Activated CD8-positive, alpha-beta T cell treated with anti-CD3 and anti-CD28 coated beads, Interleukin-2, amount 10 ng/mL, durations not matched to agents 7 days and 5 days (primary cell): Measurements from ENCODE around the gene DNAH8. TPM values are rescaled to one million over a fixed set of nuclear protein-coding genes. Genes with fewer than 3 reads are reported as not detected.
A peak's percentile ranks its signal among the peaks of the same experiment; 100 is the strongest.

Experiments
- ATAC-seq: fragments of 150-1000 bp; cut with Tn5 transposase; one replicate; pipeline ENCODE4 v1.10.0; 2021; ENCODE audit warnings: moderate library complexity
- CTCF ChIA-PET: fragments of 350-600 bp; sonication (Branson Sonifier 250); formaldehyde crosslinking; loops from one replicate; lab custom pipeline; 2021; ENCODE audit warnings: antibody characterized with exemption; lab: Charles Lee
- POLR2A ChIA-PET: fragments of 350-600 bp; sonication (Branson Sonifier 250); formaldehyde crosslinking; loops from one replicate; lab custom pipeline; 2021; ENCODE audit warnings: antibody characterized with exemption; lab: Charles Lee
- DNase-seq: peaks from one replicate; pipeline ENCODE4 v3.0.0-alpha.2; 2020
- H3K27ac Mint-ChIP-seq: one replicate; pipeline ENCODE4 v1.8.0; 2021; ENCODE audit warnings: mild to moderate bottlenecking, mixed read lengths
- H3K27me3 Mint-ChIP-seq: one replicate; pipeline ENCODE4 v1.8.0; 2021; ENCODE audit warnings: low read depth, mixed read lengths
- H3K36me3 Mint-ChIP-seq: one replicate; pipeline ENCODE4 v1.8.0; 2021; ENCODE audit warnings: low read depth, mixed read lengths
- H3K4me1 Mint-ChIP-seq: one replicate; pipeline ENCODE4 v1.8.0; 2021; ENCODE audit warnings: low read depth, mixed read lengths
- H3K4me3 Mint-ChIP-seq: one replicate; pipeline ENCODE4 v1.8.0; 2021; ENCODE audit warnings: mild to moderate bottlenecking, mixed read lengths
- H3K9me3 Mint-ChIP-seq: one replicate; pipeline ENCODE4 v1.8.0; 2022; ENCODE audit warnings: mixed read lengths; ENCODE audit not compliant: insufficient read depth
- total RNA-seq, 2 experiments: library from RNA; stranded (reverse); gene quantifications; one replicate each; pipeline ENCODE4 v1.2.3, GENCODE V29; 2021

The DNAH8 gene
- total RNA-seq, 2 experiments from 2014 or later = not detected

DNA sequence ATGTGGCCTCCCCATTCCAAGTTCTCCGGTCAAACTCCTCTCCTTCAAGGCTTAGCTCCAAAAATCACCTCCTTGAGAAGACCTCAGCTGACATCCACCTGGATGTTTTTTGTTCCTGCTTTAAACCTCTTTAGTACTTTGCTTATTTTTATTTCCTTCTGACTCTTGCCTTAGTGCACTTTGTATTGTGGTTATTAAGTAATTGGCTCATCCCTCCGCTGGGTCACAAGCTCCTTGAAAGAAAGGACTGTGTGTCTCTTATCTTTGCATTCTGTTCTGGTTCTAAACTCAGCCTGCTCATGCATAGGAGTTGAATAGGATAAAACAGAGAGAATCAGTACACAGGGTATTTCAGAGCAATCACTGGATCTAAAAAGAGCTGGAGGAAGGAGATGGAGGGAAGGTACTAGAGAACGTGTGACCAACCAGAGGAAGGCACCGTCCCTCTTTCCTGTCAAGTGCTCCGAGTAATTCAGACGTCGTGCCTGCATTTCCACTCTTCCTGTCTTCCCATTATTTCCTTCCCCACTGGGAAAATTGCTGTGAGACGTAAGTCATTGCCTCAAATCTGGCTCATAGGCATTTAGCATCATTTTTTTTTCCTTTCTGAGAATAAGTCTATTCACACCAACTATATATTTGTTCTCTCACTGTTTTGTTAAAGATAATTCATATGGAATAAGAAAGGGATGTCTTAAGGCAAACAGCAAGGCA lies 273.8 kb downstream of the DNAH8 start:
- POLR2A ChIA-PET = interaction anchor here (0.5 kb wide), 1 partner anchor 275 kb away, joined by 3 read pairs; no protein-coding TSS in a partner anchor
- ATAC-seq = no peak
- Mint-ChIP-seq H3K36me3 (no peaks in the 10 kb centered on the region), H3K4me1 (no peaks in the 10 kb centered on the region), H3K27ac (no peak overlapping the region), H3K27me3 (peaks cover 12% of the 10 kb centered on the region), H3K9me3 (no peaks in the 10 kb centered on the region), H3K4me3 (no peak overlapping the region)
- CTCF ChIA-PET = interaction anchor here (2.0 kb wide), 1 partner anchor 8 kb away, joined by 7 read pairs; no protein-coding TSS in a partner anchor
- no peak for DNase-seq

DNA sequence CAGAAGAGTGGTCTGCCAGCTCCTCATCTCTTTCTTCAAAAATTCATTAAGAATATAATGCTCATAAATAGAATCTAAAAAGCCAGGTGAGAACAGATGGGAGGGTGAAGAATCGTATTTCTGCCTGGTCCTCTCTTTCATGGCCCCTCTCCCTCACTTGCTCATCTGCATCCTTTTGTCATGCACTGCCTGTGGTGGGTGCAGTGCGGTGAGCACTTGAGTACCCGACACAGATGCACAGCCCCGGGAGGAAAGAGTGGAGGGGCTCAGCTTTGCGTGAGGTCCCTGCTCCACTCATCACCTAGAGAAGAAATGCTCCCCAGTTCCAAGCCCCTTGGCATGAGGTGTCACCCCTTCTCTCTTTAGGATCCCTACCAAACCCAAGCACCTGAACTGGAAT lies 275.4 kb downstream of the DNAH8 start:
- no peak overlapping the region for H3K27ac Mint-ChIP-seq
- peaks cover 12% of the 10 kb centered on the region for H3K27me3 Mint-ChIP-seq
- ChIA-PET CTCF (no interaction called here), POLR2A (no interaction called here)
- no peak overlapping the region for H3K4me3 Mint-ChIP-seq
- H3K9me3 Mint-ChIP-seq = no peaks in the 10 kb centered on the region
- no peaks in the 10 kb centered on the region for H3K4me1 Mint-ChIP-seq
- H3K36me3 Mint-ChIP-seq = no peaks in the 10 kb centered on the region
- no peak for ATAC-seq
- no peak for DNase-seq

GRCh38 chr6:38996676-38997075 lies 281.6 kb downstream of the DNAH8 start:
- Mint-ChIP-seq H3K4me1 (no peaks in the 10 kb centered on the region), H3K27ac (no peak overlapping the region), H3K4me3 (no peak overlapping the region), H3K36me3 (no peaks in the 10 kb centered on the region), H3K9me3 (no peaks in the 10 kb centered on the region), H3K27me3 (peaks cover 40% of the 10 kb centered on the region)
- ChIA-PET POLR2A (no interaction called here), CTCF (interaction anchor here (0.9 to 3.2 kb wide), 17 partner anchors 8 to 313 kb away, joined by 3 to 20 read pairs (median 4); no protein-coding TSS in a partner anchor)
- no peak for DNase-seq
- no peak for ATAC-seq

DNA sequence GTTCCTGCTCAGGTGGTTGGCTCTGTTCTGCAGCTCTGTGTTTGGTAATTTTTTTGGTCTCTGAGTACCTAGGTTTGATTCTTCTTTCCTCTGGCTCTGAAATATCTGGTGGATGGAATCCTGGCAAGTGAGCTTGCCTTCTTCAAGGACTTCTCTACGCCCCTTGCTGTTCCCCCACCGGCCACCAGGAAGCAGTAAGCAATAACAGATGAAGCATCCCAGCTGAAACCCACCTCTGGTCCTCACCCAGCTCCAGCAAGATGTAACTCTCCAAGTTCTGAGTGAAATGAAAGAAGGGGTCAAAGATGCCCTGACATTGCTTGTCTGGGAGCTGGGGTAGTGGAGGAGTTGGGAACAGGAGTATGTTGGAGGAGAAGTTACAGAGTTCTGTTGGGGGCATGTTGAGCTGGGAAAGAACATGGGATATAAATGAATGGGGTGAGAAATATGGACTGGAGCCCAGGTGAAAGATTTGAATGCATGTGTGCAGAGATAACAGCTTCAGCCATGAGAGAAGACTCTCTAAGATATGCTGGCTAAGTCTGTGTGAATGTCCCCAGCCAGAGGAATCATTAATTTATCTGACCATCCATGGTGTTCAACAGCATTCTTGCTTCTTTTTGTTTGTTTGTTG lies 282.1 kb downstream of the DNAH8 start:
- CTCF ChIA-PET = interaction anchor here (0.9 to 3.2 kb wide), 18 partner anchors 8 to 313 kb away, joined by 3 to 20 read pairs (median 4); no protein-coding TSS in a partner anchor
- Mint-ChIP-seq H3K4me1 (no peaks in the 10 kb centered on the region), H3K4me3 (no peak overlapping the region), H3K27ac (no peak overlapping the region), H3K27me3 (peaks cover 41% of the 10 kb centered on the region), H3K9me3 (no peaks in the 10 kb centered on the region), H3K36me3 (no peaks in the 10 kb centered on the region)
- ATAC-seq = no peak
- peak; percentile 35 for DNase-seq
- POLR2A ChIA-PET = no interaction called here

- H3K4me1 Mint-ChIP-seq = no peaks in the 10 kb centered on the region
- H3K4me3 Mint-ChIP-seq = no peak overlapping the region
- ChIA-PET POLR2A (no interaction called here), CTCF (interaction anchor here (0.6 to 1.7 kb wide), 6 partner anchors 99 to 307 kb away, joined by 3 to 7 read pairs (median 4); no protein-coding TSS in a partner anchor)
- H3K36me3 Mint-ChIP-seq = no peaks in the 10 kb centered on the region
- peaks cover 45% of the 10 kb centered on the region for H3K27me3 Mint-ChIP-seq
- ATAC-seq (no peak), DNase-seq (no peak)
- no peaks in the 10 kb centered on the region for H3K9me3 Mint-ChIP-seq
- H3K27ac Mint-ChIP-seq = no peak overlapping the region
Measured at GRCh38 chr6:39003072-39003471, 288.0 kb downstream of the DNAH8 start.

GRCh38 chr6:39003492-39003891 lies 288.4 kb downstream of the DNAH8 start:
- Mint-ChIP-seq H3K27ac (no peak overlapping the region), H3K9me3 (no peaks in the 10 kb centered on the region), H3K27me3 (peaks cover 49% of the 10 kb centered on the region), H3K4me3 (no peak overlapping the region), H3K4me1 (no peaks in the 10 kb centered on the region), H3K36me3 (no peaks in the 10 kb centered on the region)
- CTCF ChIA-PET = interaction anchor here (1.2 to 1.7 kb wide), 3 partner anchors 99 to 306 kb away, joined by 3 to 7 read pairs (median 5); no protein-coding TSS in a partner anchor
- DNase-seq = no peak
- no peak for ATAC-seq
- POLR2A ChIA-PET = no interaction called here

DNA sequence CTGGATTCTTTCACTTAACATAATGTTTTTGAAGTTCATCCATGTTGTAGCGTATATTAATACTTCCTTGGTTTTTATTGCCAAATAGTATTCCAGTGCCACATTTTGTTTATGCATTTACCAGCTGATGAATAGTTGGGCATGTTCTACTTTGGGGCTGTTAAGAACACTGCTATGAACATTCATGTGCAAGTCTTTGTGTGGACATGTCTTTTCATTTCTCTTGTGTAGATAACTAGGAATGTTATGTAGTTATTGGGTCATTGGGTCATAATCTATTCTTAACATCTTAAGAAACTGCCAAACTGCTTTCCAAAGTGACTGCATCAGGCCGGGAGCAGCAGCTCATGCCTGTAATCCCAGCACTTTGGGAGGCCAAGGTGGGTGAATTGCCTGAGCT lies 289.7 kb downstream of the DNAH8 start:
- ChIA-PET CTCF (no interaction called here), POLR2A (no interaction called here)
- Mint-ChIP-seq H3K27ac (no peak overlapping the region), H3K9me3 (no peaks in the 10 kb centered on the region), H3K4me3 (no peak overlapping the region), H3K27me3 (peaks cover 47% of the 10 kb centered on the region), H3K36me3 (no peaks in the 10 kb centered on the region), H3K4me1 (no peaks in the 10 kb centered on the region)
- ATAC-seq = no peak
- DNase-seq = no peak

- Mint-ChIP-seq H3K4me3 (no peak overlapping the region), H3K4me1 (no peaks in the 10 kb centered on the region), H3K9me3 (no peaks in the 10 kb centered on the region), H3K36me3 (no peaks in the 10 kb centered on the region), H3K27me3 (peaks cover 43% of the 10 kb centered on the region), H3K27ac (no peak overlapping the region)
- ATAC-seq (no peak), DNase-seq (no peak)
- POLR2A ChIA-PET = no interaction called here
- CTCF ChIA-PET = no interaction called here
Measured at GRCh38 chr6:39005774-39006173, 290.7 kb downstream of the DNAH8 start.

DNA sequence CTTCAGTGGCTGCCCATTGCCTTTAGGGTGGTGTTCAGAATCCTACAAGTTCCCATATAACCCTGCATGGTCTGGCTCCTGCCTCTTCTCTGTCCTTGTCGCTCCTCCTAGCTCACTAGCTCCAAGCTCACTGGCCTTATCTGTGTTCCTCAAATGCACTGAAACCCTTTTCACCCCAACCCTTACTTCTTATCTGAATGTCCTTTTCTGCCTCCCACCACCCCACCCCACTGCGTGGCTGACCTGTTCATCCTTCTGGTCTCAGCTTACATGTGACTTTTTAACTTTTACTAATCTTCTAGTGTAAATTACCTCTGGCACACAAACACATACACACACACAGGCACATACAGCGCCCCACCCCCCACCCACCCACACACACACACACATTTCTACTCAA lies 292.5 kb downstream of the DNAH8 start:
- H3K27ac Mint-ChIP-seq = no peak overlapping the region
- POLR2A ChIA-PET = no interaction called here
- no peak overlapping the region for H3K4me3 Mint-ChIP-seq
- no peaks in the 10 kb centered on the region for H3K9me3 Mint-ChIP-seq
- H3K4me1 Mint-ChIP-seq = no peaks in the 10 kb centered on the region
- CTCF ChIA-PET = interaction anchor here (0.6 to 3.1 kb wide), 2 partner anchors 10 to 1302 kb away, joined by 4 to 20 read pairs; no protein-coding TSS in a partner anchor
- peaks cover 44% of the 10 kb centered on the region for H3K27me3 Mint-ChIP-seq
- ATAC-seq (no peak), DNase-seq (no peak)
- H3K36me3 Mint-ChIP-seq = no peaks in the 10 kb centered on the region

DNA sequence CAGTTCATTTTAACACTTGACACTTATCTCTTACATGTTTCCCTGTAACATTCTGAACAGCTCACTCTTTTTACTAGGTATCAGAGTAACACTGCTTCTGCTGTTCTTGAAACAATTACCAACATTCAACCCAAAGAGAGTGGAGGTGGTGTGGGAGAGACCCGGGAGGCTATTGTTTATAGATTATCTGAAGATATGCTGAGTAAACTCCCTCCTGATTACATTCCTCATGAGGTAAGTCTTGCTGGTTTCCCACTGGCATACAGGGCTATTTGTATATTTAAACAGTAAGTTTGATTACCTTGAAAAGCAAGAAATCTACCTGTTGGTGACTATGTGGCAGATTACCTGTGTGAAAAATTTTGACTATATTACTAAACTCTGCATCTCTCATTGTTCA lies 293.6 kb downstream of the DNAH8 start:
- CTCF ChIA-PET = interaction anchor here (0.7 to 3.1 kb wide), 2 partner anchors 11 to 339 kb away, joined by 3 to 20 read pairs; no protein-coding TSS in a partner anchor

GRCh38 chr6:39009476-39009875 lies 294.4 kb downstream of the DNAH8 start:
- H3K27me3 Mint-ChIP-seq = peaks cover 48% of the 10 kb centered on the region
- H3K27ac Mint-ChIP-seq = no peak overlapping the region
- H3K4me3 Mint-ChIP-seq = no peak overlapping the region
- CTCF ChIA-PET = interaction anchor here (3.1 kb wide), 1 partner anchor 12 kb away, joined by 20 read pairs; no protein-coding TSS in a partner anchor
- H3K4me1 Mint-ChIP-seq = no peaks in the 10 kb centered on the region
- ATAC-seq (no peak), DNase-seq (no peak)
- POLR2A ChIA-PET = no interaction called here
- no peaks in the 10 kb centered on the region for H3K9me3 Mint-ChIP-seq
- no peaks in the 10 kb centered on the region for H3K36me3 Mint-ChIP-seq

More for the DNA sequence above, 293.6 kb downstream of the DNAH8 start:
- ATAC-seq (no peak), DNase-seq (no peak)
- no peak overlapping the region for H3K27ac Mint-ChIP-seq
- H3K27me3 Mint-ChIP-seq = peaks cover 46% of the 10 kb centered on the region
- no peak overlapping the region for H3K4me3 Mint-ChIP-seq
- H3K4me1 Mint-ChIP-seq = no peaks in the 10 kb centered on the region
- H3K36me3 Mint-ChIP-seq = no peaks in the 10 kb centered on the region
- no peaks in the 10 kb centered on the region for H3K9me3 Mint-ChIP-seq
- POLR2A ChIA-PET = no interaction called here
